Measurements from ENCODE around the gene TMEM271.
"Not testable (repeated sequence)": the region's sequence is repeated elsewhere in the genome, so short reads cannot be mapped to it uniquely, and the experiment has no call there.

Gene TMEM271

GRCh38 chr4:560731-561291 lies 15.3 kb downstream of the TMEM271 start:
- no peak for DNase-seq

GRCh38 chr4:560061-560460 lies 16.0 kb downstream of the TMEM271 start:
- no peak for DNase-seq

GRCh38 chr4:555566-556275 lies 20.4 kb downstream of the TMEM271 start:
- no peak for DNase-seq

GRCh38 chr4:554793-555320 lies 21.2 kb downstream of the TMEM271 start:
- DNase-seq, result not testable (repeated sequence)

GRCh38 chr4:552019-552418 lies 24.1 kb downstream of the TMEM271 start:
- no peak for DNase-seq

- DNase-seq, result not testable (repeated sequence)
These were observed 25.8 kb downstream of the TMEM271 start for GRCh38 chr4:550268-550667.

GRCh38 chr4:548976-549375 lies 27.1 kb downstream of the TMEM271 start:
- no peak for DNase-seq

- DNase-seq, result no peak
These were observed 30.5 kb downstream of the TMEM271 start for GRCh38 chr4:545612-546011.

GRCh38 chr4:544386-545105 lies 31.5 kb downstream of the TMEM271 start:
- no peak for DNase-seq

- DNase-seq, result no peak
These were observed 34.8 kb downstream of the TMEM271 start for GRCh38 chr4:541271-541670.

- no peak for DNase-seq
These were observed 37.5 kb downstream of the TMEM271 start for GRCh38 chr4:538542-539142.

GRCh38 chr4:537436-538264 lies 38.4 kb downstream of the TMEM271 start:
- DNase-seq, result no peak

- DNase-seq, result no peak
These were observed 39.6 kb downstream of the TMEM271 start for GRCh38 chr4:536351-536972.

- DNase-seq, result no peak
These were observed 40.2 kb downstream of the TMEM271 start for GRCh38 chr4:535924-536281.

GRCh38 chr4:535181-535923 lies 40.7 kb downstream of the TMEM271 start:
- no peak for DNase-seq

GRCh38 chr4:534576-535151 lies 41.4 kb downstream of the TMEM271 start:
- DNase-seq, result no peak

- no peak for DNase-seq
These were observed 42.0 kb downstream of the TMEM271 start for GRCh38 chr4:534101-534575.

GRCh38 chr4:533318-534100 lies 42.6 kb downstream of the TMEM271 start:
- DNase-seq, result no peak

- no peak for DNase-seq
These were observed 43.3 kb downstream of the TMEM271 start for GRCh38 chr4:532588-533317.
